GM23248 (cell line): ENCODE measurements around the gene TSHZ2.

Source experiments
- EZH2 ChIP-seq: fragments of 200-600 bp; sonication (generic); IDR thresholded peaks from 2 replicates; pipeline ENCODE4 v1.6.1; 2018; ENCODE audit warnings: antibody characterized with exemption, mild to moderate bottlenecking; ENCODE audit not compliant: insufficient read depth, poor library complexity, severe bottlenecking
- EZH2phosphoT487 ChIP-seq: fragments of 200-600 bp; sonication (generic); IDR thresholded peaks from 2 replicates; pipeline ENCODE4 v1.6.1; 2018; ENCODE audit warnings: antibody characterized with exemption, moderate library complexity, mild to moderate bottlenecking, low read depth; ENCODE audit not compliant: insufficient read depth

DNA sequence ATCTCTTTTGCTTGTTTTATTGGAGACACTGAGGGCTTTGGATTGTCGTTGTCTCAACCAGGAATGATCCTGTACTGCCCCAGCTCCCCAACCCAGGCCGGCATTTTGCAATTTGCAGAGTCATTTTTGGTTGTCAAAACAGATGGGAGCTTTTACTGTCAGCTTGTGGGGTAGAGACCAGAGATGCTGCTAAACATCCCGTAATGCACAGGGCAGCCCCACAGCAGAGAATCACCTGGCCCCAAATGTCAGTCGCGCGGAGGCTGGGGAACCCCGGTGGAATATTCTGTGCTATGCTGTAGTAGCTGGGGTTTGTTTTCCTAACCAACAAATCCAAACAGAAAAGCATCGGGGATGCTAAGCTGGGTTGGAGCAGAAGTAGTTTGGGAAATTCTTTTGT, 99.7 kb downstream of the TSHZ2 start:
- TF ChIP-seq EZH2 (no peak), EZH2phosphoT487 (no peak)
